C4-2B (cell line): Measurements from ENCODE around the gene RITA1.

Experiments used
- H3K27ac ChIP-seq: fragments of 450-650 bp; 2 replicates; pipeline ENCODE4 v1.5.1; 2017
- ZFX ChIP-seq: fragments of 450-650 bp; IDR thresholded peaks from 2 replicates; pipeline ENCODE4 v1.6.1; 2017
- TF ChIP-seq, protein P1 (sequence below): fragments of 450-650 bp; conservative IDR thresholded peaks from 2 replicates; pipeline ENCODE4 v1.5.1; 2017; ENCODE audit warnings: mild to moderate bottlenecking

RITA1 gene

GRCh38 chr12:113142173-113142885 lies 43.2 kb upstream of the RITA1 start:
- no peak overlapping the region for H3K27ac ChIP-seq
- no peak for TF ChIP-seq ZFX
- TF ChIP-seq, protein P1, sequence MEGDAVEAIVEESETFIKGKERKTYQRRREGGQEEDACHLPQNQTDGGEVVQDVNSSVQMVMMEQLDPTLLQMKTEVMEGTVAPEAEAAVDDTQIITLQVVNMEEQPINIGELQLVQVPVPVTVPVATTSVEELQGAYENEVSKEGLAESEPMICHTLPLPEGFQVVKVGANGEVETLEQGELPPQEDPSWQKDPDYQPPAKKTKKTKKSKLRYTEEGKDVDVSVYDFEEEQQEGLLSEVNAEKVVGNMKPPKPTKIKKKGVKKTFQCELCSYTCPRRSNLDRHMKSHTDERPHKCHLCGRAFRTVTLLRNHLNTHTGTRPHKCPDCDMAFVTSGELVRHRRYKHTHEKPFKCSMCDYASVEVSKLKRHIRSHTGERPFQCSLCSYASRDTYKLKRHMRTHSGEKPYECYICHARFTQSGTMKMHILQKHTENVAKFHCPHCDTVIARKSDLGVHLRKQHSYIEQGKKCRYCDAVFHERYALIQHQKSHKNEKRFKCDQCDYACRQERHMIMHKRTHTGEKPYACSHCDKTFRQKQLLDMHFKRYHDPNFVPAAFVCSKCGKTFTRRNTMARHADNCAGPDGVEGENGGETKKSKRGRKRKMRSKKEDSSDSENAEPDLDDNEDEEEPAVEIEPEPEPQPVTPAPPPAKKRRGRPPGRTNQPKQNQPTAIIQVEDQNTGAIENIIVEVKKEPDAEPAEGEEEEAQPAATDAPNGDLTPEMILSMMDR, result no peak

DNA sequence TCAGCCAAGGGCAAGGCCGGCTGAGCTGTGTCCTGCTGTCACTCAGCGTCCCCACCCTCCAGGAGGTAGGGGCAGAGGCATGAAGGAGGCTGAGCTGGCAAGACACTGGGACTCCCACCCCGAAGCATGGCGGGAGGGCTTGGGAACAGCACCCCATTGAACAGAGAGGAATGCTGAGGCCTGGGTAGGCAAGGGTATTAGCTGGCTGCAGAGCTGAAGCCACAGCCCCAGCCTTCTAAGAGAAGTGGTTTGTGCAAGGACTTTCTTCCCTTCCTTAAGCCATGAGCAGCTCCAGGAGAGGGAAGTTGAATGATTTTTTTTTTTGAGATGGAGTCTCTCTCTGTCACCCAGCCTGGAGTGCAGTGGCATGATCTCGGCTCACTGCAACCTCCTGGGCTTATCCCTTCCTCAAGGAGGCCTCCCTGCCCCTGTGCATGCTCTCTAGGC lies 42.6 kb upstream of the RITA1 start:
- no peak overlapping the region for H3K27ac ChIP-seq
- TF ChIP-seq ZFX, result no peak
- TF ChIP-seq, protein P1, result no peak

GRCh38 chr12:113143959-113144358 lies 41.6 kb upstream of the RITA1 start:
- H3K27ac ChIP-seq, result no peak overlapping the region
- no peak for TF ChIP-seq ZFX
- TF ChIP-seq, protein P1, result no peak

- H3K27ac ChIP-seq, result no peak overlapping the region
- TF ChIP-seq, protein P1, result no peak
- TF ChIP-seq ZFX, result no peak
These were observed 40.7 kb upstream of the RITA1 start for GRCh38 chr12:113144806-113145205.

DNA sequence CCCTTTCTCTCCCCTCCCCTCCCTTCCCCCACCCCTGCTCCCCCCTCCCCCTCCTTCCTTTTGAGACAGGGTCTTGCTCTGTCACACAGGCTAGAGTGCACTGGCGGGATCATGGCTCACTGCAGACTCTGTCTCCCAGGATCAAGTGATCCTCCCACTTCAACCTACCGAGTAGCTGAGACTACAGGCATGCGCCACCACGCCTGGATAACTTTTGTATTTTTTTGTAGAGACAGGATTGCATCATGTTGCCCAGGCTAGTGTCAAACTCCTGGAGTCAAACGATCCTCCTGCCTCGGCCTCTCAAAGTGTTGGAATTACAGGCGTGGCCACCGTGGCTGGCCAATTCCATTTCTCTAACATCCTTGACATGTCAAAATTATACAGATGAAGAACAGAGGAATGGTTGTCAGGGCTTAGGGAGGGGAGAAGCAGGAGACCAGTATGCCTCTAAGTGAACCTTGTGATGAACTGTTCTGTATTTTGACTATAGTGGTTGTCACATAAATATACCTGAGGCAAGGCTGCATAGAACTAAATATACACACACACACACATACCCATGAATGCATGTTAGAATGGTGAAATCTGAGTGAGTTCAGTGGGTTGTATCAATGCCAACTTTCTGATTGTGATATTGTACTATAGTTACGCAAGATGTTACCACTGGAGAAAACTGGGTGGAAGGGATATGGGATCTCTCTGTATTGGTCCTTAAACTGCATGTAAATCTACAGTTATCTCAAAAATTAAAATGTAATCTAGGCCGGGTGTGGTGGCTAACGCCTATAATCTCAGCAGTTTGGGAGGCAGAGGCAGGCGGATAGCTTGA lies 39.6 kb upstream of the RITA1 start:
- TF ChIP-seq, protein P1, result no peak
- TF ChIP-seq ZFX, result no peak
- H3K27ac ChIP-seq, result no peak overlapping the region

DNA sequence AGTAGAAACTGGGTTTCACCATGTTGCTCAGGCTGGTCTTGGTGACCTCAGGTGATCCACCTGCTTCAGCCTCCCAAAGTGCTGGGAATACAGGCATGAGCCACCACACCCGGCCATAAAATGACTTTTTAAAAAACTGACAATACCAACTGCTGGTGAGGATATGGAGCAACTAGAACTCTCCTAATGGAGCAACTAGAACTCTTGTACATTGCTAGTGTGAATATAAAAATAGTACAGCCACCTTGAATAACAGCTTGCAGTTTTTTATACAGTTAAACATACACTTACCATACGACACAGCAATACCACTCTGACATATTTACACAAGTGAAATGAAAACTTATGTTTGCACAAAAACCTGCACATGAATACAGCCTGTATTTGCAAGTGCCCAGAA lies 38.5 kb upstream of the RITA1 start:
- TF ChIP-seq ZFX, result no peak
- TF ChIP-seq, protein P1, result no peak
- no peak overlapping the region for H3K27ac ChIP-seq
